ENCODE data around the gene ANKRD28. TPM values are rescaled to one million over a fixed set of nuclear protein-coding genes. Genes with fewer than 3 reads are reported as not detected.
A peak's percentile ranks its signal among the peaks of the same experiment; 100 is the strongest.
"Not testable (repeated sequence)": the region's sequence is repeated elsewhere in the genome, so short reads cannot be mapped to it uniquely, and the experiment has no call there.

ANKRD28 gene
- total RNA-seq, 6 experiments from 2014 or later = 80.4 to 96.3 (median 90.4) TPM

DNA sequence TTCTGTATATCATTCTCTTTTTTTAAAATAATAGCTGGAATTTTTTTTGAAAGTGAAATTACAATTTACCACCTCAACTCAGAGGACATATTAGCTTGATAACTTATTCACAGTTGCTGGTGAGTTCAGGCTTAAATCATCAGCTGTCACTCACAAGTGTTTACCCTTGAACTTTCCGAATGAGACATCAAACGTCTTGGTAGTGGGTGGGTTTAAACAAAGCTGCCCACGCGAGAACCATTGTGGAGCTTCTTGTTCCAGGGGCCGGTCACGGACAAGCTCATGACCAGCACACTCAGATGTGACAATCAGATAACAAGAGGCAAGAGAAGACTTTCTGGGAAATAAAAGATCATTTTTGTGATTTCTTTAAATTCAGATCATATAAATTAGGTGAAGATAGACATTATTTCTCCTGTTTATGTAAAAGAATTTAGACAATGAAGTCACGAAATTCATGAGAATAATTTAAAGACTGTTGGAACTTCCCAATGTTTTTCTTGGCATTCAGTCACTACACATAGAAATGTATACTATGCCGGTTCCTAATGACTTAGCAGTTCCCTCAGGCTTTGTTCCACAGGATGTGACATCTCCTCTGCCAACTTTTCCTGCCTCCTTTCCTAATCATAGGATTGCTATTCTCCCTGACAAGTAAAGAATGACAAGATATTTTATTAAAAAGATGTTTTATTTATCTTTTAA is 167.0 kb downstream of the ANKRD28 start:
- Mint-ChIP-seq H3K27me3 (ENCODE audit: insufficient read depth) (no peaks in the 10 kb centered on the region; the same call in 1 of the 2 replicates), H3K27ac (peak overlapping the region; percentile 89), H3K9me3 (no peaks in the 10 kb centered on the region), H3K36me3 (ENCODE audit: low read depth) (0 out of 2 replicates have a peak, but pooled peaks cover 4% of the 10 kb centered on the region), H3K4me3 (peak overlapping the region; percentile 86), H3K4me1 (ENCODE audit: low read depth) (peaks cover 74% of the 10 kb centered on the region)
- DNase-seq = peak; percentile 79
- TF ChIP-seq, protein P1, sequence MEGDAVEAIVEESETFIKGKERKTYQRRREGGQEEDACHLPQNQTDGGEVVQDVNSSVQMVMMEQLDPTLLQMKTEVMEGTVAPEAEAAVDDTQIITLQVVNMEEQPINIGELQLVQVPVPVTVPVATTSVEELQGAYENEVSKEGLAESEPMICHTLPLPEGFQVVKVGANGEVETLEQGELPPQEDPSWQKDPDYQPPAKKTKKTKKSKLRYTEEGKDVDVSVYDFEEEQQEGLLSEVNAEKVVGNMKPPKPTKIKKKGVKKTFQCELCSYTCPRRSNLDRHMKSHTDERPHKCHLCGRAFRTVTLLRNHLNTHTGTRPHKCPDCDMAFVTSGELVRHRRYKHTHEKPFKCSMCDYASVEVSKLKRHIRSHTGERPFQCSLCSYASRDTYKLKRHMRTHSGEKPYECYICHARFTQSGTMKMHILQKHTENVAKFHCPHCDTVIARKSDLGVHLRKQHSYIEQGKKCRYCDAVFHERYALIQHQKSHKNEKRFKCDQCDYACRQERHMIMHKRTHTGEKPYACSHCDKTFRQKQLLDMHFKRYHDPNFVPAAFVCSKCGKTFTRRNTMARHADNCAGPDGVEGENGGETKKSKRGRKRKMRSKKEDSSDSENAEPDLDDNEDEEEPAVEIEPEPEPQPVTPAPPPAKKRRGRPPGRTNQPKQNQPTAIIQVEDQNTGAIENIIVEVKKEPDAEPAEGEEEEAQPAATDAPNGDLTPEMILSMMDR (IDR thresholded peaks at IDR 0.05) = no peak

DNA sequence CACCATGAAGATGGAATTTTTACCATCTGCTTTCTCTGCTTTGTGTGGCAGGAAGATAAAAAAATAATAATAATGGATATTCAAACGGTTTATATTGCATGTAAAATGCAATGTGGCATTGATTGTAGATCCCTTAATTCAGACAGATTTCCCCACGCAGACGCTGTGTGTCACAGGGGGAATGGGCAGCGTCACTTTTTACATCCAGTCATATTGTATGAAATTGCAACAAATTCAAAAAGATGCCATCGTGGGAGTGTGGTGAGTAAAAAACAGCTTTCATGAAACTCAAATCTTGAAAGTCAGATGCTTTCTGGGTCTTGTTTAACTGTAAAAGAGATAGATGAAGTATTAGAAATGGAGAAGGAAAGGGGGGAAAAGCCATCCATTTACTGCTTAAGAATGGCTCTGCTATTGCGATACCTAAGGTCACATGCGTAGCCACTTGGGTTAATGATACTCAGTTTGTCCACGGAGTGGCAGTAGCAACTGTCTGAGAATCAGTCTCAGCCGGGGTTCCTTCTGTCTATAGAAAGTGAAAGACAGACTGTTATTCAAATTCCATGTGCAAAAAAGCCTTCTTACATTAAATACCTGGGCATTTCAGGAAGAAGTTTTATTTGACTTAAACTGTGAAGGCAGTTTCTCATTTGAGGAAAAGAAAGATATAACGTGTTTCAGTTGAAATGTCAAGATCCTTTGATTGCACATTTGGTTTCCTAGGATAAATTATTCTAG is 167.8 kb downstream of the ANKRD28 start:
- H3K9me3 Mint-ChIP-seq = no peaks in the 10 kb centered on the region
- H3K27ac Mint-ChIP-seq = peak overlapping the region; percentile 89
- H3K4me3 Mint-ChIP-seq = peak overlapping the region; percentile 86
- TF ChIP-seq, protein P1 (IDR thresholded peaks at IDR 0.05) = peak; percentile 87
- DNase-seq = peak; percentile 85
- H3K27me3 Mint-ChIP-seq (ENCODE audit: insufficient read depth) = no peaks in the 10 kb centered on the region
- H3K4me1 Mint-ChIP-seq (ENCODE audit: low read depth) = peaks cover 67% of the 10 kb centered on the region
- 0 out of 2 replicates have a peak, but pooled peaks cover 4% of the 10 kb centered on the region for H3K36me3 Mint-ChIP-seq (ENCODE audit: low read depth)

DNA sequence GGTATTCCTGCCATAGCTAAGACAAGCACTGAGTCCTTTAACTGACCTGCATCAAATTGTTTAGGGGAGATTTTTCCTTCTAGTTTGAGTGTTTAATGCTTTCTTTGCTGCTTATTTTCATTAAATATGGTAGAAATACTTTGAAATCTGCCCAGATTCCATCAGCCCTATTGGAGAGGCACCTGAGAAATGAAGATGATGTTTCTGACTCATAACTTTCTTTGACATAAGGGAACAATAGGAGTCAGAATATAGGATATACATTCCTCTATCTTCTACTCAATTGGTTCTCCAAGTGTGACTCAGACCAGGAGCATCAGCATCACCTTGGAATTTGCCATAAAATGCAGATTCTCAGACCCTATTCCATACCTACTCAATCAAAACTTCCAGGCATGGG is 168.8 kb downstream of the ANKRD28 start:
- no peak for DNase-seq
- H3K4me3 Mint-ChIP-seq = no peak overlapping the region
- 0 out of 2 replicates have a peak, but pooled peaks cover 4% of the 10 kb centered on the region for H3K36me3 Mint-ChIP-seq (ENCODE audit: low read depth)
- H3K4me1 Mint-ChIP-seq (ENCODE audit: low read depth) = peaks cover 56% of the 10 kb centered on the region
- H3K9me3 Mint-ChIP-seq = no peaks in the 10 kb centered on the region
- H3K27me3 Mint-ChIP-seq (ENCODE audit: insufficient read depth) = no peaks in the 10 kb centered on the region
- H3K27ac Mint-ChIP-seq = no peak overlapping the region
- TF ChIP-seq, protein P1 (IDR thresholded peaks at IDR 0.05) = no peak

DNA sequence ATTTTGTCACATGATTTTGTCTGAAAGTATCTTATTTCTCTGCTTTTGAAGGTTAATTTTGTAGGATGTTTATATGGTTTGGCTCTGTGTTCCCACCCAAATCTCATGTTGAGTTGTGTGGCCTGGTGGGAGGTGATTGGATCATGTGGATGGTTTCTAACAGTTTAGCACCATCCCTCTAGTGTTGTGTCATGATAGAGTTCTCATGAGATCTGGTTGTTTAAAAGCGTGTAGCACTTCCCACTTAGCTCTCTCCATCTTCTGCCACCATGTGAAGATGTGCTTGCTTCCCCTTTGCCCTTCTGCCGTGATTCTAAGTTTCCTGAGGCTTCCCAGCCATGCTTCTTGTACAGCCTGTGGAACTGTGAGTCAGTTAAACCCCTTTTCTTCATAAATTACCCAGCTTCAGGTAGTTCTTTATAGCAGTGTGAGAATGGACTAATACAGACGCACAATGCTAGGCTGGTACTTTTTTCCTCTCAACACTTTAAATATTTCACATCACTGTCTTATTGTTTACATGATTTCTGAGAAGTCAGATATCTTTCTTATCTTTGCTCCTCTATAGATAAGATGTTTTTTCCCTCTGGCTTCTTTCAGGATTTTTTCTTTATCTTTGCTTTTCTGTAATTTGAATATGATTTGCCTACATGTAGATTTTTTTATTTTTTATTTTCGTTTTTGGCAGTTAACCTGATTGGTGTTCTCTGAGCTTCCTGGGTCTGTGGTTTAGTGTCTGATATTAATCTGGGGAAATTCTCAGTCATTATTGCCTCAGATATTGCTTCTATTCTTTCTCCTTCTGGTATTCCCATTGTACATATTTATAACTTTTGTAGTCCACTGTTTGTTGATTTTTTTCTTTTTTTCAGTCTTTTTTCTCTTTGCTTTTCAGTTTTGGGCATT is 174.0 kb downstream of the ANKRD28 start:
- H3K27ac Mint-ChIP-seq = no peak overlapping the region
- H3K4me3 Mint-ChIP-seq = no peak overlapping the region
- peaks cover 43% of the 10 kb centered on the region for H3K36me3 Mint-ChIP-seq (ENCODE audit: low read depth)
- no peak for DNase-seq
- TF ChIP-seq, protein P1 (IDR thresholded peaks at IDR 0.05) = no peak
- H3K27me3 Mint-ChIP-seq (ENCODE audit: insufficient read depth) = no peaks in the 10 kb centered on the region; the same call in 1 of the 2 replicates
- peaks cover 31% of the 10 kb centered on the region for H3K9me3 Mint-ChIP-seq
- peaks cover 4% of the 10 kb centered on the region for H3K4me1 Mint-ChIP-seq (ENCODE audit: low read depth)

DNA sequence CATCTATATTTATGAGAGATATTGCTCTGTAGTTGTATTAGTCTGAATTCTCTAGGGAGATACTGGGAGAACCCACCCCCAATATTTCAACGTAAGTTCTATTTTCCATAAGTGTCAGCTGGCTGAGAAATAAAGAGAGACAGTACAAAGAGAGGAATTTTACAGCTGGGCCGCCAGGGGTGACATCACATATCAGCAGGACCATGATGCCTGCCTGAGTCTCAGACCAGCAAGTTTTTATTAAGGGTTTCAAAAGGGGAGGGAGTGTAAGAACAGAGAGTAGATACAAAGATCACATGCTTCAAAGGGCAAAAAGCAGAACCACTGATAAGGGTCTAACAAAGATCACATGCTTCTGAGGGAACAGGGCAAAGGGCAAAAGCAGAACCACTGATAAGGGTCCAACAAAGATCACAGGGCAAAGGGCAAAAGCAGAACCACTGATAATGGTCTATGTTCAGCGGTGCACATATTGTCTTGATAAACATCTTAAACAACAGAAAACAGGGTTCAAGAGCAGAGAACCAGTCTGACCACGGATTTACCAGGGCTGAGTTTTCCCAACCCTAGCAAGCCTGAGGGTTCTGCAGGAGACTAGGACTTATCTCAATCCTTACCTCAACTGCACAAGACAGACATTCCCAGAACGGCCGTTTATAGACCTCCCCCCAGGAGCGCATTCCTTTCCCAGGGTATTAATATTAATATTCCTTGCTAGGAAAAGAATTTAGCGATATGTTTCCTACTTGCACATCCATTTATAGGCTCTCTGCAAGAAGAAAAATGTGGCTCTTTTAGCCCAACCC is 177.9 kb downstream of the ANKRD28 start:
- DNase-seq; H3K4me3 Mint-ChIP-seq; H3K27me3 Mint-ChIP-seq (ENCODE audit: insufficient read depth); H3K27ac Mint-ChIP-seq: not testable (repeated sequence)
- peaks cover 43% of the 10 kb centered on the region for H3K36me3 Mint-ChIP-seq (ENCODE audit: low read depth)
- H3K9me3 Mint-ChIP-seq = peaks cover 31% of the 10 kb centered on the region
- peaks cover 16% of the 10 kb centered on the region for H3K4me1 Mint-ChIP-seq (ENCODE audit: low read depth)

Small RNAs within 50 kb of the gene (microRNA-seq; reads per million reads assigned to microRNA genes)
- gene MIR3134 = not detected

Other genes starting within 250 kb of the ANKRD28 start
- gene HACL1, start 196.4 kb downstream of the ANKRD28 start, total RNA-seq (2021; fragmentation: NEBNext Ultra II Directional; extraction: Animal tissue kit (Norgen Biotek cat#: 25700)) = 10 to 100 TPM; 18.6 to 21.8 (median 20.5) TPM
- gene BTD, start 196.2 kb downstream of the ANKRD28 start, total RNA-seq (2021; fragmentation: NEBNext Ultra II Directional; extraction: Animal tissue kit (Norgen Biotek cat#: 25700)) = 10 to 100 TPM; 13.9 to 22.7 (median 17.2) TPM

Measured in HFFc6 (cell line).